OCI-LY1 (cell line): ENCODE measurements around the gene REC8.

Source experiments
- H2AFZ ChIP-seq: fragments of 200-600 bp; sonication (generic), shearing (Covaris generic); 2 replicates; pipeline ENCODE4 v1.6.0; 2014; ENCODE audit warnings: antibody characterized with exemption, mild to moderate bottlenecking, low read length
- H3F3A ChIP-seq: fragments of 200-600 bp; sonication (generic), shearing (Covaris generic); 2 replicates; pipeline ENCODE4 v1.6.0; 2014; ENCODE audit warnings: mild to moderate bottlenecking, antibody characterized with exemption, low read length, moderate library complexity; ENCODE audit not compliant: insufficient read depth
- H3K27ac ChIP-seq: fragments of 200-600 bp; sonication (generic); 2 replicates; pipeline ENCODE4 v1.5.1; 2014; ENCODE audit warnings: low read length, mixed run types, mild to moderate bottlenecking, low read depth; ENCODE audit not compliant: poor library complexity, severe bottlenecking
- H3K27me3 ChIP-seq: fragments of 200-600 bp; sonication (generic); 2 replicates; pipeline ENCODE4 v1.6.0; 2014; ENCODE audit warnings: antibody characterized with exemption, mild to moderate bottlenecking, low read length, moderate library complexity; ENCODE audit not compliant: insufficient read depth
- H3K36me3 ChIP-seq: fragments of 200-600 bp; sonication (generic); 2 replicates; pipeline ENCODE4 v1.6.1; 2014; ENCODE audit warnings: mild to moderate bottlenecking, antibody characterized with exemption, low read length, moderate library complexity, mixed read lengths; ENCODE audit not compliant: insufficient read depth
- H3K4me1 ChIP-seq: fragments of 200-600 bp; sonication (generic); 2 replicates; pipeline ENCODE4 v1.5.1; 2014; ENCODE audit warnings: mild to moderate bottlenecking, low read length, moderate library complexity; ENCODE audit not compliant: insufficient read depth, severe bottlenecking
- H3K4me2 ChIP-seq: fragments of 200-600 bp; sonication (generic), shearing (Covaris generic); 2 replicates; pipeline ENCODE4 v1.6.1; 2014; ENCODE audit warnings: low read length
- H3K4me3 ChIP-seq: fragments of 200-600 bp; sonication (generic); 2 replicates; pipeline ENCODE4 v1.5.1; 2014; ENCODE audit warnings: low read length, low read depth, mild to moderate bottlenecking, mixed read lengths; ENCODE audit not compliant: poor library complexity, severe bottlenecking
- H3K79me2 ChIP-seq: fragments of 200-600 bp; shearing (Covaris generic); 2 replicates; pipeline ENCODE4 v1.6.1; 2016; ENCODE audit warnings: mixed run types, low read length, mixed read lengths; ENCODE audit not compliant: insufficient read depth
- H3K9ac ChIP-seq: fragments of 200-600 bp; sonication (generic), shearing (Covaris generic); 2 replicates; pipeline ENCODE4 v1.6.1; 2014; ENCODE audit warnings: mild to moderate bottlenecking, low read length, mixed read lengths
- H3K9me2 ChIP-seq: fragments of 200-600 bp; sonication (generic), shearing (Covaris generic); 2 replicates; pipeline ENCODE4 v1.6.1; 2014; ENCODE audit warnings: low read depth, mild to moderate bottlenecking, low read length, mixed read lengths
- H3K9me3 ChIP-seq: fragments of 200-600 bp; shearing (Covaris generic); 2 replicates; pipeline ENCODE4 v1.6.1; 2014; ENCODE audit warnings: low read length, mixed read lengths
- H4K20me1 ChIP-seq: fragments of 200-600 bp; sonication (generic), shearing (Covaris generic); 2 replicates; pipeline ENCODE4 v1.6.0; 2016; ENCODE audit warnings: mild to moderate bottlenecking, low read length; ENCODE audit not compliant: insufficient read depth
- EZH2 ChIP-seq: fragments of 200-600 bp; sonication (generic), shearing (Covaris generic); IDR thresholded peaks from 2 replicates; pipeline ENCODE4 v1.8.0; 2017; ENCODE audit warnings: borderline replicate concordance, mixed run types, mild to moderate bottlenecking, antibody characterized with exemption, low read length, moderate library complexity, mixed read lengths
- TF ChIP-seq, protein P1 (sequence below): fragments of 200-600 bp; sonication (generic), shearing (Covaris generic); IDR thresholded peaks from 2 replicates; pipeline ENCODE4 v1.5.1; 2017; ENCODE audit warnings: mild to moderate bottlenecking, antibody characterized with exemption, low read length, moderate library complexity, mixed read lengths

REC8 gene

DNA sequence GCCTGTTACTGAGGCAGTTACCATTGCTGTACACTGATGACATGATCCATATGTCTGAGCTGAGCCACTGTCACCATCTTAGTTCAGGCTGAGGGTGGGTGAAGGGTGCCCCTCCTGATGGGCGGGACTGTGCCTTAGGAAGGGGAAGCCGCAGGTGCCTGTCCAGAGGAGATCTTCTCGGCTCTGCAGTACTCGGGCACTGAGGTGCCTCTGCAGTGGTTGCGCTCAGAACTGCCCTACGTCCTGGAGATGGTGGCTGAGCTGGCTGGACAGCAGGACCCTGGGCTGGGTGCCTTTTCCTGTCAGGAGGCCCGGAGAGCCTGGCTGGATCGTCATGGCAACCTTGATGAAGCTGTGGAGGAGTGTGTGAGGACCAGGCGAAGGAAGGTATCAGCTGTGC is 20.9 kb upstream of the REC8 start:
- TF ChIP-seq, protein P1, sequence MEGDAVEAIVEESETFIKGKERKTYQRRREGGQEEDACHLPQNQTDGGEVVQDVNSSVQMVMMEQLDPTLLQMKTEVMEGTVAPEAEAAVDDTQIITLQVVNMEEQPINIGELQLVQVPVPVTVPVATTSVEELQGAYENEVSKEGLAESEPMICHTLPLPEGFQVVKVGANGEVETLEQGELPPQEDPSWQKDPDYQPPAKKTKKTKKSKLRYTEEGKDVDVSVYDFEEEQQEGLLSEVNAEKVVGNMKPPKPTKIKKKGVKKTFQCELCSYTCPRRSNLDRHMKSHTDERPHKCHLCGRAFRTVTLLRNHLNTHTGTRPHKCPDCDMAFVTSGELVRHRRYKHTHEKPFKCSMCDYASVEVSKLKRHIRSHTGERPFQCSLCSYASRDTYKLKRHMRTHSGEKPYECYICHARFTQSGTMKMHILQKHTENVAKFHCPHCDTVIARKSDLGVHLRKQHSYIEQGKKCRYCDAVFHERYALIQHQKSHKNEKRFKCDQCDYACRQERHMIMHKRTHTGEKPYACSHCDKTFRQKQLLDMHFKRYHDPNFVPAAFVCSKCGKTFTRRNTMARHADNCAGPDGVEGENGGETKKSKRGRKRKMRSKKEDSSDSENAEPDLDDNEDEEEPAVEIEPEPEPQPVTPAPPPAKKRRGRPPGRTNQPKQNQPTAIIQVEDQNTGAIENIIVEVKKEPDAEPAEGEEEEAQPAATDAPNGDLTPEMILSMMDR, result no peak
- no peak for TF ChIP-seq EZH2
- Histone ChIP-seq H3K4me3 (no peak overlapping the region), H3K36me3 (peaks cover 53% of the 10 kb centered on the region), H3K27me3 (no peaks in the 10 kb centered on the region), H3K4me1 (peaks cover 12% of the 10 kb centered on the region), H3K9ac (no peak overlapping the region), H3K4me2 (no peak overlapping the region), H3K79me2 (no peaks in the 10 kb centered on the region; the same call in 1 of the 2 replicates), H2AFZ (no peak overlapping the region), H3F3A (no peaks in the 10 kb centered on the region), H3K9me3 (no peaks in the 10 kb centered on the region), H3K9me2 (no peaks in the 10 kb centered on the region), H3K27ac (no peak overlapping the region), H4K20me1 (no peaks in the 10 kb centered on the region)

DNA sequence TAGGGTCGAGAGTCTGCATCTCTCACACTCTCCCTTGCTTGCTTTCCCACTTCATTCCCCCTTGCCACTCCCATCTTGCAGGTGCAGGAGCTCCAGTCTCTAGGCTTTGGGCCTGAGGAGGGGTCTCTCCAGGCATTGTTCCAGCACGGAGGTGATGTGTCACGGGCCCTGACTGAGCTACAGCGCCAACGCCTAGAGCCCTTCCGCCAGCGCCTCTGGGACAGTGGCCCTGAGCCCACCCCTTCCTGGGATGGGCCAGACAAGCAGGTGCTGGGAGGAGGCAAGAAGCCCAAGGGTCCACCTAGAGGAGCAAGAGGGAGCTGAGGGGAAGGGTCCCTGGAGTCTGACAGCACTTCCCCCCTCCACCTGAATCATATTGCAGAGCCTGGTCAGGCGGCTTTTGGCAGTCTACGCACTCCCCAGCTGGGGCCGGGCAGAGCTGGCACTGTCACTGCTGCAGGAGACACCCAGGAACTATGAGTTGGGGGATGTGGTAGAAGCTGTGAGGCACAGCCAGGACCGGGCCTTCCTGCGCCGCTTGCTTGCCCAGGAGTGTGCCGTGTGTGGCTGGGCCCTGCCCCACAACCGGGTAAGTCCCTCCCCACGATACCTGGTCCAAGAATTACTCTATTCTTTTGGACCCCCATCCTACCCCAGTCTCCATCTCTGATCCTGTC is 20.3 kb upstream of the REC8 start:
- TF ChIP-seq, protein P1, result no peak
- TF ChIP-seq EZH2, result no peak
- Histone ChIP-seq H4K20me1 (no peaks in the 10 kb centered on the region), H3K9me2 (no peaks in the 10 kb centered on the region), H3K4me1 (peaks cover 12% of the 10 kb centered on the region), H3K9ac (no peak overlapping the region), H3K36me3 (peaks cover 56% of the 10 kb centered on the region), H3K79me2 (no peaks in the 10 kb centered on the region; the same call in 1 of the 2 replicates), H2AFZ (no peak overlapping the region), H3K9me3 (no peaks in the 10 kb centered on the region), H3K4me2 (no peak overlapping the region), H3K27ac (no peak overlapping the region), H3F3A (no peaks in the 10 kb centered on the region), H3K4me3 (no peak overlapping the region), H3K27me3 (no peaks in the 10 kb centered on the region)

DNA sequence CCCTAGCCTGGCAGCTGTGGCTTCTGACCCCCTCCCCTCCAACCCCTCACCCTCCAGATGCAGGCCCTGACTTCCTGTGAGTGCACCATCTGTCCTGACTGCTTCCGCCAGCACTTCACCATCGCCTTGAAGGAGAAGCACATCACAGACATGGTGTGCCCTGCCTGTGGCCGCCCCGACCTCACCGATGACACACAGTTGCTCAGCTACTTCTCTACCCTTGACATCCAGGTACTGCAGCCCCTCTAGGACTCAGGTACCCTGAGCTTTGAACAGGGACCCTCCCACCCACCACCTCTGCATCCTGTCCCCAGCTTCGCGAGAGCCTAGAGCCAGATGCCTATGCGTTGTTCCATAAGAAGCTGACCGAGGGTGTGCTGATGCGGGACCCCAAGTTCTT is 16.8 kb upstream of the REC8 start:
- Histone ChIP-seq H3K4me1 (no peaks in the 10 kb centered on the region), H3K9me2 (no peaks in the 10 kb centered on the region), H3K4me2 (no peak overlapping the region), H2AFZ (no peak overlapping the region), H3K9me3 (no peaks in the 10 kb centered on the region), H3K36me3 (peaks cover 65% of the 10 kb centered on the region), H3K4me3 (no peak overlapping the region), H3K79me2 (no peaks in the 10 kb centered on the region), H3K9ac (no peak overlapping the region), H4K20me1 (no peaks in the 10 kb centered on the region), H3F3A (no peaks in the 10 kb centered on the region), H3K27me3 (no peaks in the 10 kb centered on the region), H3K27ac (no peak overlapping the region)
- TF ChIP-seq, protein P1, result no peak
- no peak for TF ChIP-seq EZH2
